Choroid plexus epithelial cell (primary cell): Measurements from ENCODE around the gene GARIN5A.

Experiments
- DNase-seq: peaks from one replicate; pipeline ENCODE4 v3.0.0-alpha.2; 2010; ENCODE audit warnings: low read depth
- H3K4me3 ChIP-seq: 2 replicates; pipeline ENCODE4 v1.5.1; 2011; ENCODE audit warnings: low read depth, mild to moderate bottlenecking, control low read depth, low read length, moderate library complexity
- TF ChIP-seq, protein P1 (sequence below): conservative IDR thresholded peaks from 2 replicates; pipeline ENCODE4 v1.5.1; 2011; ENCODE audit warnings: low read depth, mild to moderate bottlenecking, control low read depth, inconsistent platforms, low read length, moderate library complexity

GARIN5A gene

DNA sequence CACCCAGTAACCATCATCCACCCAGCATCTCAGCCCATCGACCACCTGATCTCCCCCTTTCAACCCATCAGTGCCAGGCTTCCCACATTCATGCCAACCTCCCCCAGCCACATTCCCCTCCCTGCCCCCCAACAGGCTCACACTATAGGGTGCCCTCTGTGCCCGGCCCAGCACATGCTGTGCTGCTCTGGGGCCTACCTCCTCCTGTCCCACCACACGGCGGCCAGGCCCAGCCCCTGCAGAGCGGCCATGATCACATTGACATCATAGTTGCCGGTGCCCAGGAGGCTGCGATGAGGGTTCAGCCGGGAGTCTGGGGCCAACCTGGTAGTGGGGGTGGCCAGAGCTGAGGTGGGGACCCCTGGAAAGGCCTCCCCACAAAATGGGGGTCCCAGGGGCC, 30.7 kb upstream of the GARIN5A start:
- TF ChIP-seq, protein P1, sequence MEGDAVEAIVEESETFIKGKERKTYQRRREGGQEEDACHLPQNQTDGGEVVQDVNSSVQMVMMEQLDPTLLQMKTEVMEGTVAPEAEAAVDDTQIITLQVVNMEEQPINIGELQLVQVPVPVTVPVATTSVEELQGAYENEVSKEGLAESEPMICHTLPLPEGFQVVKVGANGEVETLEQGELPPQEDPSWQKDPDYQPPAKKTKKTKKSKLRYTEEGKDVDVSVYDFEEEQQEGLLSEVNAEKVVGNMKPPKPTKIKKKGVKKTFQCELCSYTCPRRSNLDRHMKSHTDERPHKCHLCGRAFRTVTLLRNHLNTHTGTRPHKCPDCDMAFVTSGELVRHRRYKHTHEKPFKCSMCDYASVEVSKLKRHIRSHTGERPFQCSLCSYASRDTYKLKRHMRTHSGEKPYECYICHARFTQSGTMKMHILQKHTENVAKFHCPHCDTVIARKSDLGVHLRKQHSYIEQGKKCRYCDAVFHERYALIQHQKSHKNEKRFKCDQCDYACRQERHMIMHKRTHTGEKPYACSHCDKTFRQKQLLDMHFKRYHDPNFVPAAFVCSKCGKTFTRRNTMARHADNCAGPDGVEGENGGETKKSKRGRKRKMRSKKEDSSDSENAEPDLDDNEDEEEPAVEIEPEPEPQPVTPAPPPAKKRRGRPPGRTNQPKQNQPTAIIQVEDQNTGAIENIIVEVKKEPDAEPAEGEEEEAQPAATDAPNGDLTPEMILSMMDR, result no peak
- no peak overlapping the region for H3K4me3 ChIP-seq
- DNase-seq, result no peak

DNA sequence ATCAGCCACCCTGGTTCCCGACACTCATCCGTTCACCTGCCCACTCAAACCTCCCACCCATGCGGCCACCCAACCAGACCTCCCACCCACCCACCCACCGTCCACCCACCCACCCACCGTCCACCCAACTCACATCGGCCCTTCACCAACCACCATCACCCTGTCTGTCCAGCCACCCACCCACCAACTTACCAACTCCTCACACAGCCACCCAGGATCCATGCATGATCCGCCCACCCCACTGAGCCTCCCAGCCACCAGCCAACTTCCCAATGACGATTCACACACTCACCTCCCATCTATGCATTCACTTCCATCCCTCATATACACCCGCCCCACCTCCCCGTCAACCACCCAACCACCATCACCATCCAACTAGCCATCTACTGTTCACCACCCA, 30.1 kb upstream of the GARIN5A start:
- TF ChIP-seq, protein P1, result no peak
- no peak for DNase-seq
- no peak overlapping the region for H3K4me3 ChIP-seq

DNA sequence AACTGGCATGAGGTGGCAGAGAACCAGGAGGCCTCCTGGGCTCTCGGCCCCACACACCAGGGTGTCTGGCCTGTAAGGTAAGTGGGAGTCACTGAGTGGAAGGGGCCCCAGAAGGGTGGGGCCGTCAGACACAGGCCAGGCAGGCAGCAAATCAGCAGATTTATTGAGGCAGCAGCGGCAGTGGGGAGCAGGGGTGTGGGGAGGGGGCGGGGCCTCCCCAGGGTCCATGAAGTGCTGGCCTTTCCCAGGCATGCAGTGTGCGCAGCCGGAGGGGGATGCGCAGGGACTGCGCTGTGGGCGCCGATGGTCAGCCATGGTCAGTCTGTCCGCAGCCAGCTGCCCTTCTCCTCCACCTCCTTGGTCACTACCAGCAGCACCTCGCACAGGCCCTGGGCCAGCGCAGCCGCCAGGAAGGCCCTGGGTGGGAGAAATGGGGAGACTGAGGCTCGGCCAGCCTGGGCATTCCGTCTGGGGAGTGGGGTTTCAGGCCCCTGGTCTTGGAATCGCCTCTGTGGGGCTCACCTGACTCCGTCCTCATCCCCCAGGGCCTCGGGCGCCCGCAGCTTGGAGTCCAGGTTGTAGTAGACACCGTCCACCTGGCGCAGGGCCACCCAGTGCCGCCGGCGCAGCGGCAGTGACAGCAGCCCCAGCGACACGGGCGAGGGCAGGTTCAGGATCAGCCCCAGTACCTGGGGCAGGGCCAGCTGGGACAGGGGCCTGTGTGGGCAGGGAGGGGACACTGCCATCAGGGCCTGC, 29.4 kb upstream of the GARIN5A start:
- TF ChIP-seq, protein P1, result no peak
- no peak for DNase-seq
- H3K4me3 ChIP-seq, result no peak overlapping the region

DNA sequence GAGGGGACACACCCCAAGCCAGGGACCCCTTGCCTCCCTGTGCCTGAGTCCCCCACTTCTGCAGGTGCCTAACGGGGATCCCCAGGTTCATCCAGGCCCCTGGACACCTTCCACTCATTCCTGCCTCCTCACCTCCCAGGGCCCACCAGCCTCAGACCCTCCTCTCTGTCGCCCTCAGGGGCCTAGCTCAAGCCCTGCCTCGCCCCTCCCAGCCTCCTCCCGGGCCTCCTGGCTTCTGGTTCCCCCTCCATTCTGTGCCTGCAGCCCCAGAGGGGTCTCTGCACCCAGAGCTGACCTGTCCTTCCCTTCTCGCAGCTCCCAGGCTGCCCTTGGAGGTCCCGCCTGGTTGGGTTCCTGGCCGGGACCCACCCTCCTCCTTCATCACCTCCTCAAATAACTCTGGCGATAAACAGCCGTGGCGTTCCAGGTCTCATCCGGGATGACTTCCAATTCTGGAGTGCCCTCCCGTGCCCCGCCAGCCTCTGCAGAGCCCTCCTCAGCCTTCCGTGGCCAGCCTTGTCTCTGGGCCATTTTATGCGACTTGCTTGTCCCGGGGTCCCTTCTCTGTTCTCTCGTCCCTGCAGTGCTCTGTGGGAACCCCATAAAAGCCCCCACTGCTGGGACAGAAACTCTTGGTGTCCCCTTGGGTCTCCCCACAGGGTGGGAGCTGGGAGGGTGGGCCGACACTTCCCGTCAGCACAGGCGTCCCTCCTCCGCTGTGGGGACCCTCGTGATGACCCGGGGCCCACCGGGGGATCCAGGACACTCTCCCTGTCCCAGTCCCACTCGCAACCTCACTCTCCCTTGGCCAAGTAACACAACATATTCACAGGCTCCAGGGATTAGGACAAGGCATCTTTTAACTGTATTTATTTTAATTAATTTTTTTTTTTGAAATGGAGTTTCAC, 25.2 kb upstream of the GARIN5A start:
- no peak for DNase-seq
- TF ChIP-seq, protein P1, result no peak
- no peak overlapping the region for H3K4me3 ChIP-seq

DNA sequence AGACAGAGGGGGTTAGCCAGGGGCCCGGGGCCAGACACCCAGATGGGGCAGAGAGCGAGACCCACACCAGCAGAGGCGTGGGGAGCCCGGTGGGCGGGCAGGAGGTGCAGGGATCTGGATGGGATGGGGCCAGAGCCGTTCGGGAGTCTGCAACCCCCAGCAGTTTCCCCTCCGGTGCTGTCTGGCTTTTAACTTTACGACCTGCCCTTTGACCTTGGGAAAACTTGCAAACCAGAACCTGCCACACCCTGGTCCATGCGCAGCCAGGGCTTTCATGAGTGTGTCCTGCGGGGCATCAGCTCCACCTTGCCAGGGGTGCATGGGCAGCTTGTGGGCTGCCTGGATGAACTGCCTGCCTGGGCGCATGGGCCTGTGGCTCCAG, 24.5 kb upstream of the GARIN5A start:
- no peak overlapping the region for H3K4me3 ChIP-seq
- DNase-seq, result no peak
- TF ChIP-seq, protein P1, result no peak

DNA sequence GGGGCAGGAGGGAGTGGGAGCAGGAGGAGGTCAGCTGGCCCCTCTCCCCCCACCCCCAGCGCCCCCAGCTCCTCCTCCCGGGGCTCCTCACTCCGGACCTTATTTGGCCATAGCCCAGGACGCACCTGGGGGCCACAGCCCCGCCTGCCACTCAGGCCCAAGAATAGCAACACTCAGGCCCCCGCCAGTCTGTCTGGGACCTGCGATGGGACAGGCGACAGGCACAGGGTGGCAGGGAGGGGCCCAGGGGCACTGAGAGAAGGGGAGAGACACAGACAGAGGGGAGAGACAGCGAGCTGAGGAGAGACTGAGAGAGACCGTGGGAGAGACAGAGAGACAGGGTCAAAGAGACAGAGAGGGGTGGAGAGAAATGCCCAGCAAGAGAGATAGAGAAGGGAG, 24.1 kb upstream of the GARIN5A start:
- H3K4me3 ChIP-seq, result no peak overlapping the region
- DNase-seq, result no peak
- TF ChIP-seq, protein P1, result no peak
